Neutrophil (primary cell): ENCODE measurements around the gene DACH1.
A peak's percentile ranks its signal among the peaks of the same experiment; 100 is the strongest.

ENCODE experiments used
- H3K27ac ChIP-seq: fragments of 200-600 bp; sonication (generic); 2 replicates; pipeline ENCODE4 v1.5.1; 2016; ENCODE audit warnings: mild to moderate bottlenecking, moderate library complexity
- H3K27me3 ChIP-seq: fragments of 200-600 bp; sonication (generic); 2 replicates; pipeline ENCODE4 v1.6.0; 2016; ENCODE audit warnings: mild to moderate bottlenecking
- H3K36me3 ChIP-seq: fragments of 200-600 bp; sonication (generic); 2 replicates; pipeline ENCODE4 v1.5.1; 2017
- H3K4me1 ChIP-seq, 2 experiments: fragments of 200-600 bp in 1 of 2; sonication (generic) in 1 of 2; 1 replicate in 1 of 2; 2 replicates in 1 of 2; pipeline versions ENCODE4 v1.5.1 to v1.6.1; 2013 to 2016; ENCODE audit warnings: low read depth in 1 of 2, low read length in 1 of 2, mild to moderate bottlenecking in 1 of 2, moderate library complexity in 1 of 2; ENCODE audit not compliant: control insufficient read depth in 1 of 2, insufficient read depth in 1 of 2
- H3K4me3 ChIP-seq, 2 experiments: fragments of 200-600 bp in 1 of 2; sonication (generic) in 1 of 2; 1 replicate in 1 of 2; 2 replicates in 1 of 2; pipeline ENCODE4 v1.5.1; 2013 to 2016; ENCODE audit warnings: low read depth in 1 of 2, low read length in 1 of 2, mild to moderate bottlenecking in 1 of 2, moderate library complexity in 1 of 2
- H3K9me3 ChIP-seq: fragments of 200-600 bp; sonication (generic); 2 replicates; pipeline ENCODE4 v1.5.1; 2016
- TF ChIP-seq, protein P1 (sequence below): fragments of 200-600 bp; sonication (generic); IDR thresholded peaks from 2 replicates; pipeline ENCODE4 v1.5.1; 2016; ENCODE audit warnings: antibody characterized with exemption

Gene DACH1

DNA sequence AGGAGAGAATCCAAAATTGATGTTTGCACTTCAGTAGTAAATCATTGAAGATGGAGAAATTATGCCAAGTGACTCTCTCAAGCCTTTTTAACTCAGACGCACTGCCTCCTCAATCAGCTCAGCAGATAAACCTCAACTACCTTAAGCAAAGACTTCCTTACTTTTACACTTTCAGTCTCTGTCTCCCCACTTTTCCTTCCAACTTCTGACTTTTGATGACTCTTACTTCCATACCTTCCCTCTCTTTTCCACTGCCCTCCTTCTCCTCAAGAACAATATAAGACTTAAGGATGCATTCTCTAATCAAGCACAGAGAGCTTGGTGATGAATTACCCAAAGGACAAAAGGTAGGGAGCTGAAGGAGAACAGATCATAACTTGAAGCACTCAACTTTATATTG, 4.8 kb upstream of the DACH1 start:
- H3K27ac ChIP-seq, result no peak overlapping the region
- peaks cover 7 to 8% of the 10 kb centered on the region in 2 experiments for H3K4me1 ChIP-seq
- H3K36me3 ChIP-seq, result no peaks in the 10 kb centered on the region
- no peak overlapping the region for H3K4me3 ChIP-seq
- no peaks in the 10 kb centered on the region for H3K9me3 ChIP-seq
- TF ChIP-seq, protein P1, sequence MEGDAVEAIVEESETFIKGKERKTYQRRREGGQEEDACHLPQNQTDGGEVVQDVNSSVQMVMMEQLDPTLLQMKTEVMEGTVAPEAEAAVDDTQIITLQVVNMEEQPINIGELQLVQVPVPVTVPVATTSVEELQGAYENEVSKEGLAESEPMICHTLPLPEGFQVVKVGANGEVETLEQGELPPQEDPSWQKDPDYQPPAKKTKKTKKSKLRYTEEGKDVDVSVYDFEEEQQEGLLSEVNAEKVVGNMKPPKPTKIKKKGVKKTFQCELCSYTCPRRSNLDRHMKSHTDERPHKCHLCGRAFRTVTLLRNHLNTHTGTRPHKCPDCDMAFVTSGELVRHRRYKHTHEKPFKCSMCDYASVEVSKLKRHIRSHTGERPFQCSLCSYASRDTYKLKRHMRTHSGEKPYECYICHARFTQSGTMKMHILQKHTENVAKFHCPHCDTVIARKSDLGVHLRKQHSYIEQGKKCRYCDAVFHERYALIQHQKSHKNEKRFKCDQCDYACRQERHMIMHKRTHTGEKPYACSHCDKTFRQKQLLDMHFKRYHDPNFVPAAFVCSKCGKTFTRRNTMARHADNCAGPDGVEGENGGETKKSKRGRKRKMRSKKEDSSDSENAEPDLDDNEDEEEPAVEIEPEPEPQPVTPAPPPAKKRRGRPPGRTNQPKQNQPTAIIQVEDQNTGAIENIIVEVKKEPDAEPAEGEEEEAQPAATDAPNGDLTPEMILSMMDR, result no peak
- peaks cover 8% of the 10 kb centered on the region for H3K27me3 ChIP-seq

DNA sequence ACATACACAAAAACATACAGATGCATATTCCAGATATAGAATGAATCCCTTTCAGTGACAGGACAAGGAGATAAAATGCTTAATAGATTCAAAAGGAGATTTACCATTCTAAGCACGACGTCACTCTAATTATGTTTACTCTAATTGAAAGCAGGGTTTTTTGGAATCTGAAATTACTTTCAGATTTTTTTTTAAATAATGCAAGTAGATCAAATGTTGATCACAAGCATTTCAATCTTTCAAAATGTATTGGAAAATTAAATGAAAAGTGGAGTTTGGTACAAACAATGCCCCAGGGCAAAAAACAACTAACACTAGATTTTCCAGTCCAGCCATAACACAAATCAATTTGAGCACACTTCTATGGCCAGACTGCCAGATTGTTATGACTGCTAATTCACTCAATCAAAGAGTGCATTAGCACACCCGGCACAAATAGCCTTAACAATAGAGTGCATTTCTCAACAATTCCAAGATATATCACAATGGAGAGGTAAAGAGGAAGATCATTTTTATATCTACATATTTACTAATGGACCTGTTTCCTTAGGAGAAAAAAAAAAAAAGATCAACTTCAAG, 4.3 kb upstream of the DACH1 start:
- no peaks in the 10 kb centered on the region for H3K36me3 ChIP-seq
- TF ChIP-seq, protein P1, result no peak
- H3K27ac ChIP-seq, result no peak overlapping the region
- no peaks in the 10 kb centered on the region for H3K9me3 ChIP-seq
- peaks cover 6% of the 10 kb centered on the region in 2 experiments for H3K4me1 ChIP-seq
- H3K27me3 ChIP-seq, result peaks cover 8% of the 10 kb centered on the region
- no peak overlapping the region for H3K4me3 ChIP-seq

DNA sequence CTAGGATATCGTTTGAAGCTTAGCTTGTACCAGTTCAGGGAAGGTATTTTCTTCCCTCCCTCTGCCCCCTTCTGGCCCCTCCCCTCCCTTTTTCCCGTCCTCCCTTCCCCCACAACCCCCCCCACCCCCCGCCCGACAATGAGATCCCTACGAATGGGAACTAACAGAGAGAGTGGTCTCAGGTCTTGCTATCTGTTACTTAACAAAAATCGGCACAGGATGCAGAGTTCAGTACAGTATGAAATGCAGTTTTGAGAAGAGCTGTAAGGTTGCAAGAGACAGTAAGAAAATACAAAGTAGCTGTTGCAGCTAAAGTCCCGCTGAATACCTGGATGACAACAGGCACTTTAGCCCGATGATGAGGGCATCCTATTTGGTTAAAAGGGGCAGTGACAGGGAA, 3.1 kb upstream of the DACH1 start:
- H3K36me3 ChIP-seq, result no peaks in the 10 kb centered on the region
- H3K4me3 ChIP-seq, result no peak overlapping the region
- TF ChIP-seq, protein P1, result no peak
- peaks cover 6% of the 10 kb centered on the region in 2 experiments for H3K4me1 ChIP-seq
- no peaks in the 10 kb centered on the region for H3K9me3 ChIP-seq
- no peak overlapping the region for H3K27ac ChIP-seq
- peaks cover 8% of the 10 kb centered on the region for H3K27me3 ChIP-seq

DNA sequence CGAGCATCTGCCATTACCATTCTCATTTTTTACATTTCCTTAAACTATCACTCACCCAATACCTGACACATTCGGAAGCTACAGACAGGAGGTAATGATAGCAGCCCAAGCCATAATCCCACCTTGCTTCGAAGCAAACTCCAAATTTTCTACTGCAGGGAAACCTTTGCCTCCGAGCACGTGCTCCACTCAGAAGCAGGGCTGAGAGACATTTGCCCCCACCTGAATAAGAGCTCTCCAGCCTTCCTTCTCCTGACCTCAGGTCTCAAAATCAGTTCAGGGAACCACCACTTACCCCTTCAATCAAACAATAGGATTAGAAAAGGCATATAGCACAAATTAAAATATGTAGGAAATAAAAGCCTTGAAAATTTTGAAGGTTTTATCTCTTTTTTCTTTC, 2.3 kb upstream of the DACH1 start:
- TF ChIP-seq, protein P1, result no peak
- H3K36me3 ChIP-seq, result no peaks in the 10 kb centered on the region
- H3K27ac ChIP-seq, result no peak overlapping the region
- no peaks in the 10 kb centered on the region for H3K9me3 ChIP-seq
- peaks cover 8% of the 10 kb centered on the region for H3K27me3 ChIP-seq
- no peak overlapping the region for H3K4me3 ChIP-seq
- H3K4me1 ChIP-seq, result peaks cover 8 to 9% of the 10 kb centered on the region in 2 experiments

DNA sequence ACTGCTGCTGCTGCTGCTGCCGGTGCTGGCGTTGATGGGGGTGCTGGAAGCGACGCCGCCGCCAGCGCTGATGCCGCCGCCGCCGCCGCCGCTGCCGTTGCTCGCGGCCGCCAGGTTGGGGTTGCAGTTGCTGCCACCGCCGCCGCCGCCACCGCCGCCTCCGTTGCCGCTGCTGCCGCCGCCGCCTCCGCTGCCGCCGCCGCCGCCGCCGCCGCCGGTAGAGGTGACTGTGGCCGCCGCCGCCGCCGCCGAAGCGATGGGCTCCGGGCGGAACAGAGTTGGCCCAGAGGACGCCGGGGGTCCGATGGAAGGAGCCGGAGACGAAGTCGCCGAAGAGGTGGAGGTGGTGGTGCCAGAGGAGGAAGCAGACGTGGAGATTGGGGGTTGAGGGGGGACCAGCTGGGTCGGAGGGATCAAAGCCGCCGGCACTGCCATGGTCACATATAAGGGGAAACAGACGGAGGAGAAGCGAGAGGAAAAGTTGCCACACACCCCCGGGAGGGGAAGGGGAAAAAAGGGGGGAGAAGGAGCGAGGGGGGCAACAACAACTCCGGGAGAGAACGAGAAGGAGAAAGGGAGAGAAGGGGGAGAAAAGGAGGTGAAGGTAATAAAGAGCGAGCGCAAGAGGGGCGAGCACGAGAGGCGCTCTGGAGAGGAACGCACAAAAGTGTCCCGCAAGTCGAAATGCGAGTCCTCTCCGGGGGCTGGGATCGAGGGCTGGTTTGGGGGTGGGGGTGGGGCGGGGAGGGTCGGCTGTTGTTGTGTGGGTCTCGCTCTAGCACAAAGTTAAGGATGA, 471 bp downstream of the DACH1 start:
- Histone ChIP-seq H3K27me3 (peaks cover 8% of the 10 kb centered on the region), H3K4me1 (peaks cover 29 to 34% of the 10 kb centered on the region in 2 experiments), H3K27ac (peak overlapping the region; percentile 78), H3K36me3 (no peaks in the 10 kb centered on the region), H3K4me3 (peak overlapping the region; percentile 81 to 87), H3K9me3 (no peaks in the 10 kb centered on the region)
- TF ChIP-seq, protein P1, result peak; percentile 7
